ENCODE measurements around the gene KCNJ14.

Gene KCNJ14

GRCh38 chr19:48508729-48509411 lies 53.5 kb downstream of the KCNJ14 start:
- DNase-seq (ENCODE audit: low read depth), result no peak

- DNase-seq (ENCODE audit: low read depth), result no peak
Measured at GRCh38 chr19:48509467-48510194, 54.3 kb downstream of the KCNJ14 start.

- DNase-seq (ENCODE audit: low read depth), result no peak
Measured at GRCh38 chr19:48510421-48511268, 55.3 kb downstream of the KCNJ14 start.

- no peak for DNase-seq (ENCODE audit: low read depth)
Measured at GRCh38 chr19:48511321-48511731, 56.0 kb downstream of the KCNJ14 start.

- DNase-seq (ENCODE audit: low read depth), result no peak
Measured at GRCh38 chr19:48511800-48512503, 56.6 kb downstream of the KCNJ14 start, which contains the start of gene LMTK3. Gene LMTK3 (minus strand): TSS chr19:48511835. CDS start chr19:48511576, 259 bp downstream.

GRCh38 chr19:48512504-48513288 lies 57.3 kb downstream of the KCNJ14 start:
- no peak for DNase-seq (ENCODE audit: low read depth)

- DNase-seq (ENCODE audit: low read depth), result no peak
Measured at GRCh38 chr19:48513289-48514122, 58.1 kb downstream of the KCNJ14 start.

GRCh38 chr19:48514123-48514458 lies 58.7 kb downstream of the KCNJ14 start:
- no peak for DNase-seq (ENCODE audit: low read depth)

GRCh38 chr19:48516536-48516935 lies 61.2 kb downstream of the KCNJ14 start:
- no peak for DNase-seq (ENCODE audit: low read depth)

Measured in non-pigmented ciliary epithelial cell (primary cell).